Left ventricle myocardium inferior (tissue), 1 donor: ENCODE data around the gene EIF3L. TPM values are rescaled to one million over a fixed set of nuclear protein-coding genes. Genes with fewer than 3 reads are reported as not detected.

Experiments
- DNase-seq: peaks from one replicate; pipeline ENCODE4 v3.0.0-alpha.2; 2020
- H3K27ac ChIP-seq: fragments of 200-600 bp; replicated peaks from 2 replicates; pipeline ENCODE4 v1.8.0; 2021
- H3K27me3 ChIP-seq: fragments of 200-600 bp; 2 replicates; pipeline ENCODE4 v1.8.0; 2021; ENCODE audit warnings: low read depth
- H3K36me3 ChIP-seq: fragments of 200-600 bp; 2 replicates; pipeline ENCODE4 v1.8.0; 2021
- H3K4me1 ChIP-seq: fragments of 200-600 bp; 2 replicates; pipeline ENCODE4 v1.8.0; 2021
- H3K4me3 ChIP-seq: fragments of 200-600 bp; 2 replicates; pipeline ENCODE4 v1.8.0; 2021; ENCODE audit warnings: mild to moderate bottlenecking, moderate library complexity
- H3K9me3 ChIP-seq: fragments of 200-600 bp; replicated peaks from 2 replicates; pipeline ENCODE4 v1.8.0; 2021
- intact Hi-C: fragments of 100-400 bp; cut with micrococcal nuclease; formaldehyde crosslinking; loops from one replicate; pipeline ENCODE4 v1.11.0; 2022
- total RNA-seq: library from RNA; stranded (reverse); fragmentation: NEBNext Ultra II Directional; extraction: Animal tissue kit (Norgen Biotek cat#: 25700); gene quantifications from one replicate; pipeline ENCODE4 v1.2.1, GENCODE V29; 2021
- TF ChIP-seq, protein P1 (sequence below): fragments of 200-600 bp; IDR thresholded peaks from 2 replicates; pipeline ENCODE4 v1.8.0; 2021; ENCODE audit warnings: antibody characterized with exemption, mild to moderate bottlenecking, borderline replicate concordance
- donor health status: DM: no; HTN: yes; CAD: no; lungs with severe emphysema.

EIF3L gene
- total RNA-seq, 1 donor from 2014 or later = 379 TPM

DNA sequence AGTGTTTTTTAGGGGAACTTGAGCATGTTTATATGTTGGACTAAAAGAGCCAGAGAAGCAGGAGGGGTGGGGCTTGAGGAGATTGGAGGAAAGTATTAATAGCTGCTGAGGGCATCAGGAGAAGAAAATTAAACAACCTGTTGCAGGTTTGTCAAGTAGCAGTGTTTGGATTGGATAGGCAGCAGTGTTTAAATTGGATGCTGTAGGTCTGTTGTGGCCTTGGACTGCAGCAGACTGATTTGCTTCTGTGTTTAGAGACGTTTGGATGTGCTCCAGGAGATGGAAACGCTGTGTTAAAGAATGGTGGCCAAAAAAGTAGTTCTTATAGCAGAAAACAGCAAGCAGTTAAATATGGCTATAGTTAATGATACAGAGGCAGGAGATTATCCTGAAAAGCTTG is 5.7 kb downstream of the EIF3L start:
- Histone ChIP-seq H3K27me3 (no peaks in the 10 kb centered on the region), H3K9me3 (no peaks in the 10 kb centered on the region), H3K4me1 (peaks cover 65% of the 10 kb centered on the region), H3K4me3 (no peak overlapping the region), H3K36me3 (peaks cover 90% of the 10 kb centered on the region), H3K27ac (no peak overlapping the region)
- DNase-seq = no peak
- TF ChIP-seq, protein P1, sequence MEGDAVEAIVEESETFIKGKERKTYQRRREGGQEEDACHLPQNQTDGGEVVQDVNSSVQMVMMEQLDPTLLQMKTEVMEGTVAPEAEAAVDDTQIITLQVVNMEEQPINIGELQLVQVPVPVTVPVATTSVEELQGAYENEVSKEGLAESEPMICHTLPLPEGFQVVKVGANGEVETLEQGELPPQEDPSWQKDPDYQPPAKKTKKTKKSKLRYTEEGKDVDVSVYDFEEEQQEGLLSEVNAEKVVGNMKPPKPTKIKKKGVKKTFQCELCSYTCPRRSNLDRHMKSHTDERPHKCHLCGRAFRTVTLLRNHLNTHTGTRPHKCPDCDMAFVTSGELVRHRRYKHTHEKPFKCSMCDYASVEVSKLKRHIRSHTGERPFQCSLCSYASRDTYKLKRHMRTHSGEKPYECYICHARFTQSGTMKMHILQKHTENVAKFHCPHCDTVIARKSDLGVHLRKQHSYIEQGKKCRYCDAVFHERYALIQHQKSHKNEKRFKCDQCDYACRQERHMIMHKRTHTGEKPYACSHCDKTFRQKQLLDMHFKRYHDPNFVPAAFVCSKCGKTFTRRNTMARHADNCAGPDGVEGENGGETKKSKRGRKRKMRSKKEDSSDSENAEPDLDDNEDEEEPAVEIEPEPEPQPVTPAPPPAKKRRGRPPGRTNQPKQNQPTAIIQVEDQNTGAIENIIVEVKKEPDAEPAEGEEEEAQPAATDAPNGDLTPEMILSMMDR = no peak
- intact Hi-C loops = no loop called here

DNA sequence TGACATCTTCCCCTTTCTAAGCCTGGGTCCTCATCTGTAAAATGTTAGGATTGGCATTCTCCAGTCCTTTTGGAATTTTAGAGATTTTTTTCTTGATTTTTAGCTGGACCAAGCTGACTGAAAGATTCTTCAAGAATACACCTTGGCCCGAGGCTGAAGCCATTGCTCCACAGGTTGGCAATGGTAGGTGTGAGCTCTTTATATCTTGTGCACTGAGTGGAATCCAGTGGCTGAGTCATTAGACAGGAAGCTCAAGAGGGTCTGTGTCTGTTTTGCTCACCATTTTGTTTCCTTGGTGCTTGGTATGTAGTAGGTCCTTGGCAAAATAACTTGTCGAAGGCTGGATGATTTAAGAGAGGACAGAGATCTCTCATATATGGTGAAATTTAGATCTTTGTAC is 6.2 kb downstream of the EIF3L start:
- Histone ChIP-seq H3K4me3 (no peak overlapping the region), H3K27ac (no peak overlapping the region), H3K4me1 (peaks cover 65% of the 10 kb centered on the region), H3K36me3 (peaks cover 95% of the 10 kb centered on the region), H3K9me3 (no peaks in the 10 kb centered on the region), H3K27me3 (no peaks in the 10 kb centered on the region)
- intact Hi-C loops = no loop called here
- DNase-seq = no peak
- TF ChIP-seq, protein P1 = no peak

DNA sequence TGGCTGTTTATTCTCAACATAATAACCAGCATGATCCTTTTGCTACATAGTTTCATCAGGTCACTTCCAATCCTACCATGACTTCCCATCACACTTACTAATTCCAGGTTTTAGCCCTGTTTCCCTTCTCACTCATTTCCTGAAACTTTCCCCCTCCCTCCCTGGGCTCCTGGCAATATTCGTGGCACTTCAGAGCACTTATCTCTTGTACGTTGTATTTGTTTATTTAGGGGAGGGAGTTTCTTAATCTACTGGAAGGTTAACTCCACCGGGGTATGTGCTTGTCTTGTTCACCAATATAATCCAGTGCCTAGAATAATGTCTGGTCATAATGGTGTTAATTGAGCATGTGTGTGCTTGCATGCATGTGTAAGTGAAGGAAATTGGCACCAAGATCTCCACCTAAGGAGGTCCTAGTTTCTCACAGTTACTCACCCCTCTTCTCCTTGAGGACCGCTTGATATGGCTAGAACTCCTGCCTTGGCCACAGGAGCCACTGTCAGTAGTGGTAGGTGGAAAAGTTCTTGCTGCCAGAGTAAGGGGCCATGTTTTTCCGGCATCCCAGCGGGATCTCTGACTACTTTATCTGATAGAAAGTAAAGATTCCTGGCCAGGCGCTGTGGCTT is 11.7 kb downstream of the EIF3L start:
- H3K36me3 ChIP-seq = peaks cover 92% of the 10 kb centered on the region

DNA sequence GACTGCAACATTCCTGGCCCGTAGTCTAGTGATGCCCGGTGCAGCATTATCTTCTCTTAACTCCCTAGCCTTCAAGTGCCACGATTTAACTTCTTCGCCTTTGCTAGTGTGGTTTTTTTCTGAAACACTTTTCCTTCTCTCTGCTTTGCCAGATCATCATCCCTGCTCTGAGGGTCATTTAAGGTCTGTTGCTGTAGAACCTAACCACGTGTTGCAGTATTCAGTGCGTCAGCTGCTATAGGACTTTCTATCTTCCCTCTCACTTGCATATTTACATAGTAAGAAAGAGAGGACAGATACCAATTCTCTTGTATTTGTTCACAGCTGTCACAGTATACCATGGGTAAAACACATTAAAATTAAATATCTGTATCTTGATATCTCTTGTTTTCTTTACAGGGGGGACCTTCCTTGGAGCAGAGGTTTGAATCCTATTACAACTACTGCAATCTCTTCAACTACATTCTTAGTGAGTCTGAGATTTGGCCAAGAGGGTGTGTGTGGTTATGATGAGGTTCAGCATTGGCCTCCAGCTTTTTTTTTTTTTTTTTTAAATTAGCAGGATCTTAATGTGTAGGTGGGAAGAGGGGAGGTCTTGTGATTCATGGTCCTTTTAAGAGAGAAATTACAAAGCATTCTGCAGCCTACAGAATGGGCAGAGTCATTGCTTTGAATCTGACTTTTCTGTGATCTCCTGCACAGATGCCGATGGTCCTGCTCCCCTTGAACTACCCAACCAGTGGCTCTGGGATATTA is 13.5 kb downstream of the EIF3L start:
- Histone ChIP-seq H3K4me3 (no peak overlapping the region), H3K36me3 (peaks cover 91% of the 10 kb centered on the region), H3K27me3 (no peaks in the 10 kb centered on the region), H3K27ac (peak overlapping the region; percentile 54), H3K4me1 (peaks cover 43% of the 10 kb centered on the region), H3K9me3 (no peaks in the 10 kb centered on the region)
- no peak for DNase-seq
- intact Hi-C loops = no loop called here
- TF ChIP-seq, protein P1 = no peak

More for the DNA sequence above, 11.7 kb downstream of the EIF3L start:
- DNase-seq = no peak
- Histone ChIP-seq H3K9me3 (no peaks in the 10 kb centered on the region), H3K27ac (peak overlapping the region; percentile 67), H3K4me1 (peaks cover 43% of the 10 kb centered on the region), H3K4me3 (no peak overlapping the region), H3K27me3 (no peaks in the 10 kb centered on the region)
- intact Hi-C loops = no loop called here
- TF ChIP-seq, protein P1 = no peak

DNA sequence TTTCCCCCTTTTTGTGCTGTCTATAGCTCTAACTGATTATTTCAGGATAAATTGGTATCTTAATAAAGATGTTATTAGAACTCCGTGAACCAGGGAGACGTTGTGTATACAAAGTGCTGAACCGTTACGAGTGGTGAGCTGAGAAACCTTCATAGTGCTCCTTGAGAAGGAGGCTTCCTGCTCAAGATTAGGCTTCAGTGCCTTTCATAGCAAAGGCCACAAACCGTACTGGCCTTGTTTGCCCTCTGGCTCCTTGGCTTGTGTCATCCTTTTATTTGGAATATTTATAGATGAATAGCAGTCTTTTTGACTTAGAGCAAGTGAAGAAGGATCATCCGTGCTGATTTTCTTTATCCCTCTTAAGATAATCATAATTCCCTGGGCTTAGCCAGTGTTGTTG is 16.3 kb downstream of the EIF3L start:
- H3K9me3 ChIP-seq = no peaks in the 10 kb centered on the region
- no peaks in the 10 kb centered on the region for H3K27me3 ChIP-seq
- intact Hi-C loops = loop anchor here (5.0 kb wide), 1 partner anchor 48 kb away; no protein-coding TSS in a partner anchor

More for the DNA sequence above, 16.3 kb downstream of the EIF3L start:
- TF ChIP-seq, protein P1 = no peak
- H3K36me3 ChIP-seq = peaks cover 90% of the 10 kb centered on the region
- no peak overlapping the region for H3K4me3 ChIP-seq
- H3K27ac ChIP-seq = no peak overlapping the region
- DNase-seq = no peak
- peaks cover 27% of the 10 kb centered on the region for H3K4me1 ChIP-seq
